ENCODE data around the gene NHLH1. TPM values are rescaled to one million over a fixed set of nuclear protein-coding genes. Genes with fewer than 3 reads are reported as not detected.

Gene NHLH1
- total and polyA plus RNA-seq, 2 of the 4 experiments (the other 2 are of a cell fraction) = 0.14 TPM; not detected in 1

GRCh38 chr1:160351629-160352028 is 15.2 kb upstream of the NHLH1 start:
- Histone ChIP-seq H2AK5ac (ENCODE audit: low read depth, low read length) (no peak overlapping the region), H2AFZ (replicated peaks; ENCODE audit: low read length, poor library complexity) (no peak overlapping the region), H2AK9ac (replicated peaks; ENCODE audit: low read depth, low read length, poor library complexity) (no peak overlapping the region), H3K4me1 (ENCODE audit: control insufficient read depth, insufficient read depth, low read length) (no peaks in the 10 kb centered on the region), H4K8ac (ENCODE audit: low read depth in 2 of 2, low read length in 2 of 2) (no peak overlapping the region), H2BK20ac (ENCODE audit: low read depth, low read length) (no peak overlapping the region), H3K4ac (ENCODE audit: low read depth, low read length) (no peak overlapping the region), H3K56ac (ENCODE audit: extremely low read depth, insufficient read depth, low read length) (no peak overlapping the region), H2BK120ac (ENCODE audit: low read depth, low read length) (no peak overlapping the region), H3K18ac (ENCODE audit: low read depth, low read length) (no peak overlapping the region), H2BK15ac (ENCODE audit: low read depth, low read length) (no peak overlapping the region), H4K91ac (ENCODE audit: insufficient read depth, low read depth, low read length) (no peak overlapping the region), H3K9me1 (ENCODE audit: insufficient read depth, low read length) (no peaks in the 10 kb centered on the region), H3K27me3 (ENCODE audit: control insufficient read depth, insufficient read depth, low read length) (no peaks in the 10 kb centered on the region), H2BK5ac (ENCODE audit: low read depth, low read length, poor library complexity, severe bottlenecking) (no peak overlapping the region), H3K9ac (ENCODE audit: low read depth, low read length) (no peak overlapping the region), H3K4me2 (ENCODE audit: low read depth, low read length) (no peak overlapping the region), H3K36me3 (ENCODE audit: control insufficient read depth, insufficient read depth, low read length) (peaks cover 63% of the 10 kb centered on the region), H3K4me3 (ENCODE audit: insufficient read depth, low read depth, low read length) (no peak overlapping the region), H3K14ac (replicated peaks; ENCODE audit: low read depth, low read length) (no peak overlapping the region), H3K27ac (ENCODE audit: insufficient read depth, low read length) (no peak overlapping the region), H3K79me1 (ENCODE audit: low read depth in 1 of 2, low read length in 2 of 2) (peaks cover 4 to 15% of the 10 kb centered on the region in 2 experiments; a peak in 2 of 4 replicates), H3K23ac (ENCODE audit: low read depth, low read length) (no peak overlapping the region), H4K5ac (ENCODE audit: low read depth, low read length) (no peak overlapping the region), H3K9me3 (ENCODE audit: control insufficient read depth, insufficient read depth, low read length) (no peaks in the 10 kb centered on the region), H4K20me1 (ENCODE audit: insufficient read depth, low read length) (no peaks in the 10 kb centered on the region)
- WGBS, 2 experiments (ENCODE audit: extremely low coverage in 2 of 2, insufficient read length in 1 of 2) = no CpG with 5 or more reads among the region's 4 CpGs
- CTCF ChIA-PET = no interaction called here
- in situ Hi-C loops (cut with MboI; ENCODE audit: low sequenced_read_pairs) (loop anchor here (10.0 kb wide), 1 partner anchor 257 kb away; the partner anchor contains the start of gene IGSF8), dilution Hi-C loops (cut with HindIII; ENCODE audit: low sequenced_read_pairs, unreplicated experiment) (no loop called here), intact Hi-C loops (cut with micrococcal nuclease) (no loop called here)
- POLR2A ChIA-PET (ENCODE audit: unreplicated experiment) = no interaction called here
- DNase-seq (no peak), ATAC-seq (ENCODE audit: low read depth) (no peak)
- TF ChIP-seq SMC3 (IDR thresholded peaks at IDR 0.05; ENCODE audit: low read depth, low read length) (no peak), MAZ (IDR thresholded peaks at IDR 0.05; ENCODE audit: borderline replicate concordance, low read depth, low read length) (no peak), CTCF (conservative IDR thresholded peaks at IDR 0.05; ENCODE audit: low read depth, low read length) (no peak), CEBPB (IDR thresholded peaks at IDR 0.05; ENCODE audit: low read depth, low read length) (no peak), ELK1 (IDR thresholded peaks at IDR 0.05; ENCODE audit: borderline replicate concordance, low read depth, low read length) (no peak), POLR2A (IDR thresholded peaks at IDR 0.05; ENCODE audit: low read depth, low read length) (no peak), MXI1 (IDR thresholded peaks at IDR 0.05; ENCODE audit: borderline replicate concordance, low read depth, low read length) (no peak), NFE2L2 (IDR thresholded peaks at IDR 0.05; ENCODE audit: low read depth, low read length) (no peak)
- BruUV-seq (replicated peaks) = no TSS peak
